GM12878 (cell line): Measurements from ENCODE around the gene MS4A6E. TPM values are rescaled to one million over a fixed set of nuclear protein-coding genes. Genes with fewer than 3 reads are reported as not detected.
A peak's percentile ranks its signal among the peaks of the same experiment; 100 is the strongest.

Experiments used
- ATAC-seq: fragments of 200-7000 bp; cut with Tn5 transposase; 3 replicates; pipeline ENCODE4 v1.9.1; 2020; ENCODE audit warnings: mild to moderate bottlenecking, moderate library complexity
- BruUV-seq: library from RNA; stranded (reverse); fragments of 400-500 nt; replicated peaks from 2 replicates; lab custom pipeline; 2021; lab: Mats Ljungman, UMichigan
- CTCF ChIA-PET: fragments of 300-600 bp; sonication (Branson Sonifier 250); formaldehyde crosslinking; extraction: SDS; loops from one replicate; lab custom pipeline; 2021; ENCODE audit warnings: inconsistent platforms; lab: Yijun Ruan, JAX
- POLR2A ChIA-PET: fragments of 350-600 bp; formaldehyde crosslinking; extraction: SDS; loops from one replicate; lab custom pipeline; 2021; ENCODE audit warnings: inconsistent platforms; lab: Charles Lee
- RAD21 ChIA-PET: fragments of 300-600 bp; sonication (Branson Sonifier 250); formaldehyde crosslinking; loops from one replicate; lab custom pipeline; 2023; ENCODE audit warnings: antibody characterized with exemption; ENCODE audit not compliant: unreplicated experiment; lab: Charles Lee
- SMC1A ChIA-PET: fragments of 300-600 bp; sonication (Branson Sonifier 250); formaldehyde crosslinking; loops from one replicate; lab custom pipeline; 2023; ENCODE audit not compliant: unreplicated experiment, uncharacterized antibody; lab: Charles Lee
- DNase-seq: peaks from one replicate; pipeline ENCODE4 v3.0.0-alpha.2; 2011; ENCODE audit warnings: low read depth, low spot score
- FAIRE-seq: peaks from 3 replicates; lab custom pipeline; 2011; peaks lifted over from hg19 to GRCh38; lab: Jason Lieb, UNC
- H2AFZ ChIP-seq: 2 replicates; pipeline ENCODE4 v1.6.0; 2011; ENCODE audit warnings: low read depth, low read length, control low read depth; ENCODE audit not compliant: control insufficient read depth
- H3K27ac ChIP-seq: 2 replicates; pipeline ENCODE4 v1.5.1; 2011; ENCODE audit warnings: control low read depth; ENCODE audit not compliant: control insufficient read depth, insufficient read depth
- H3K27me3 ChIP-seq, 2 experiments: replicated peaks in 1 of 2; 2 replicates each; pipeline versions ENCODE4 v1.6.0 to v1.6.1; 2011; ENCODE audit warnings: low read length in 1 of 2; ENCODE audit not compliant: control insufficient read depth in 2 of 2, insufficient read depth in 2 of 2
- H3K36me3 ChIP-seq, 2 experiments: 2 replicates each; pipeline ENCODE4 v1.5.1; 2011; ENCODE audit warnings: low read length in 1 of 2; ENCODE audit not compliant: control insufficient read depth in 2 of 2, insufficient read depth in 2 of 2
- H3K4me1 ChIP-seq: 2 replicates; pipeline ENCODE4 v1.6.1; 2011; ENCODE audit warnings: mild to moderate bottlenecking, low read length, moderate library complexity, mixed read lengths; ENCODE audit not compliant: control insufficient read depth, insufficient read depth
- H3K4me2 ChIP-seq: 2 replicates; pipeline ENCODE4 v1.6.0; 2011; ENCODE audit warnings: control low read depth; ENCODE audit not compliant: control insufficient read depth, insufficient read depth
- H3K4me3 ChIP-seq: fragments of 200-600 bp; sonication (generic); 2 replicates; pipeline ENCODE4 v1.5.1; 2016
- H3K79me2 ChIP-seq: 2 replicates; pipeline ENCODE4 v1.6.0; 2011; ENCODE audit warnings: low read length; ENCODE audit not compliant: control insufficient read depth, insufficient read depth
- H3K9ac ChIP-seq: 2 replicates; pipeline ENCODE4 v1.8.0; 2011; ENCODE audit warnings: low read length, control low read depth, mixed read lengths; ENCODE audit not compliant: control insufficient read depth, insufficient read depth
- H3K9me3 ChIP-seq: replicated peaks from 3 replicates; pipeline ENCODE4 v1.5.1; 2011; ENCODE audit warnings: mild to moderate bottlenecking, low read length; ENCODE audit not compliant: control insufficient read depth, insufficient read depth
- H4K20me1 ChIP-seq: 2 replicates; pipeline ENCODE4 v1.6.0; 2011; ENCODE audit not compliant: control insufficient read depth, insufficient read depth
- BACH1 ChIP-seq: fragments of 450-650 bp; IDR thresholded peaks from 2 replicates; pipeline ENCODE4 v1.6.1; 2017; ENCODE audit warnings: mild to moderate bottlenecking, borderline replicate concordance
- BHLHE40 ChIP-seq, 2 experiments: fragments of 450-650 bp in 1 of 2; IDR thresholded peaks; 2 replicates each; pipeline ENCODE4 v1.6.1; 2011 to 2017; ENCODE audit warnings: low read depth in 2 of 2, borderline replicate concordance in 1 of 2, improper control_type of control experiment in 1 of 2, low read length in 1 of 2, mild to moderate bottlenecking in 1 of 2
- CHD2 ChIP-seq: IDR thresholded peaks from 2 replicates; pipeline ENCODE4 v1.6.1; 2011; ENCODE audit warnings: low read depth, low read length, improper control_type of control experiment, borderline replicate concordance
- E2F4 ChIP-seq: IDR thresholded peaks from 2 replicates; pipeline ENCODE4 v1.6.1; 2012; ENCODE audit warnings: low read depth, low read length, improper control_type of control experiment
- EP300 ChIP-seq, 2 experiments: fragments of 150-350 bp in 1 of 2; IDR thresholded peaks; 2 replicates each; pipeline ENCODE4 v1.6.1; 2011 to 2012; ENCODE audit warnings: low read depth in 2 of 2, low read length in 2 of 2, borderline replicate concordance in 1 of 2, improper control_type of control experiment in 1 of 2, inconsistent platforms in 1 of 2; ENCODE audit not compliant: control insufficient read depth in 1 of 2
- EZH2 ChIP-seq: IDR thresholded peaks from 2 replicates; pipeline ENCODE4 v1.6.1; 2012; ENCODE audit warnings: low read depth, mild to moderate bottlenecking, control low read depth, inconsistent platforms, low read length, borderline replicate concordance; ENCODE audit not compliant: control insufficient read depth
- IKZF1 ChIP-seq: fragments of 450-650 bp; conservative IDR thresholded peaks from 2 replicates; pipeline ENCODE4 v1.6.1; 2017; ENCODE audit warnings: antibody characterized with exemption, mild to moderate bottlenecking
- MXI1 ChIP-seq: fragments of 150-350 bp; IDR thresholded peaks from 2 replicates; pipeline ENCODE4 v1.6.1; 2011; ENCODE audit warnings: low read depth, mild to moderate bottlenecking, inconsistent platforms, low read length, improper control_type of control experiment
- RELA ChIP-seq: fragments of 450-650 bp; IDR thresholded peaks from 2 replicates; pipeline ENCODE4 v1.8.0; 2014; ENCODE audit warnings: borderline replicate concordance; ENCODE audit not compliant: partially characterized antibody
- SMAD1 ChIP-seq: fragments of 450-650 bp; IDR thresholded peaks from 2 replicates; pipeline ENCODE4 v1.6.1; 2018; ENCODE audit warnings: mild to moderate bottlenecking, low read depth; ENCODE audit not compliant: partially characterized antibody
- SMAD5 ChIP-seq: IDR thresholded peaks from 2 replicates; pipeline ENCODE4 v1.6.1; 2016; ENCODE audit warnings: antibody characterized with exemption, low read depth
- TAF1 ChIP-seq: IDR thresholded peaks from 2 replicates; pipeline ENCODE4 v1.6.1; 2011; ENCODE audit warnings: mild to moderate bottlenecking, low read depth, low read length, borderline replicate concordance
- ZNF207 ChIP-seq: fragments of 450-650 bp; IDR thresholded peaks from 2 replicates; pipeline ENCODE4 v1.6.1; 2014; ENCODE audit warnings: antibody characterized with exemption, mild to moderate bottlenecking, borderline replicate concordance
- WGBS: methylation state at CpG from one replicate; pipeline ENCODE4 v1.1.6; 2016; ENCODE audit warnings: low lambda C conversion rate; ENCODE audit not compliant: insufficient replicate concordance, insufficient coverage; ENCODE audit errors: missing lambda C conversion rate; 5-methylcytosine and 5-hydroxymethylcytosine counted together
- in situ Hi-C: fragments of 300-500 bp; cut with MboI; formaldehyde crosslinking; loops from 9 replicates; pipeline ENCODE4 v1.14.3; 2018; ENCODE audit warnings: mixed read lengths
- intact Hi-C: fragments of 100-400 bp; cut with micrococcal nuclease; formaldehyde crosslinking; loops from one replicate; pipeline ENCODE4 v1.14.2; 2022; ENCODE audit not compliant: unreplicated experiment
- polyA plus RNA-seq, 11 experiments: library from polyadenylated mRNA; depleted of rRNA in 4 of 11; unstranded in 6 of 11; stranded (reverse) in 5 of 11; fragments of >200 nt; fragmentation: Nextera tagmentation in 4 of 11; fragmentation: Illumina TruSeq in 1 of 11; extraction: Ambion mirVana in 4 of 11; extraction: Trizol in 1 of 11; gene quantifications; 1 replicate in 1 of 11; 2 replicates in 10 of 11; pipeline versions ENCODE4 v1.2.1 to v1.2.3, GENCODE V29; 2011 to 2016; ENCODE audit warnings: inconsistent platforms in 2 of 11, missing spikeins in 2 of 11, low read depth in 1 of 11
- total RNA-seq, 4 experiments: library from RNA; depleted of rRNA in 3 of 4; stranded (reverse); fragments of >200 nt in 3 of 4; fragmentation: Illumina TruSeq in 1 of 4; extraction: Trizol in 1 of 4; gene quantifications; 2 replicates each; pipeline versions ENCODE4 v1.2.1 to v1.2.3, GENCODE V29; 2013 to 2021

Gene MS4A6E
- total and polyA plus RNA-seq, 10 of the 15 experiments (the other 5 are each of a cell fraction or from before 2014, with no cell fraction given), result 0.14 to 0.86 (median 0.47) TPM; not detected in 5

- TF ChIP-seq RELA (no peak), BACH1 (no peak), IKZF1 (no peak), ZNF207 (no peak), TAF1 (no peak), CHD2 (no peak), SMAD5 (no peak)
- TF ChIP-seq, all 136 proteins: peak for 0
- WGBS, result 89% methylated on average over 1 of the region's 1 CpG
- ATAC-seq (no peak), FAIRE-seq (no peak), DNase-seq (no peak)
- H3K27me3 ChIP-seq, result no peaks in the 10 kb centered on the region
- H3K9ac ChIP-seq, result no peak overlapping the region
- ChIA-PET RAD21 (interaction anchor here (0.8 to 2.8 kb wide), 3 partner anchors 13 to 268 kb away, joined by 3 to 20 read pairs (median 13); no protein-coding TSS in a partner anchor), SMC1A (interaction anchor here (0.7 to 2.4 kb wide), 6 partner anchors 13 to 264 kb away, joined by 3 to 14 read pairs (median 4); partner anchors contain the start of gene MS4A1), CTCF (interaction anchor here (1.0 to 9.9 kb wide), 8 partner anchors 10 to 268 kb away, joined by 3 to 200 read pairs (median 10); no protein-coding TSS in a partner anchor), POLR2A (no interaction called here)
- H3K27ac ChIP-seq, result no peak overlapping the region
- no peak overlapping the region for H3K4me2 ChIP-seq
- no peaks in the 10 kb centered on the region for H3K79me2 ChIP-seq
- H3K4me3 ChIP-seq, result no peak overlapping the region
- H3K4me1 ChIP-seq, result peaks cover 11% of the 10 kb centered on the region
- no peak overlapping the region for H2AFZ ChIP-seq
- H3K9me3 ChIP-seq, result peaks cover 6% of the 10 kb centered on the region; the same call in 2 of the 3 replicates
- in situ Hi-C loops, result no loop called here
- no peaks in the 10 kb centered on the region for H3K36me3 ChIP-seq
- H4K20me1 ChIP-seq, result no peaks in the 10 kb centered on the region
- intact Hi-C loops, result loop anchor here (5.0 to 10.0 kb wide), 2 partner anchors 137 to 525 kb away; no protein-coding TSS in a partner anchor
- no TSS peak for BruUV-seq
These were observed 22.9 kb downstream of the MS4A6E start for GRCh38 chr11:60349990-60350389.

GRCh38 chr11:60357771-60358170, 30.7 kb downstream of the MS4A6E start:
- H2AFZ ChIP-seq, result no peak overlapping the region

More at GRCh38 chr11:60357771-60358170, 30.7 kb downstream of the MS4A6E start:
- H3K4me1 ChIP-seq, result no peaks in the 10 kb centered on the region
- ATAC-seq, result no peak
- no peaks in the 10 kb centered on the region for H3K27me3 ChIP-seq
- H3K9ac ChIP-seq, result no peak overlapping the region
- RAD21 ChIA-PET, result no interaction called here
- intact Hi-C loops, result no loop called here
- no peak for FAIRE-seq
- peaks cover 22% of the 10 kb centered on the region; the same call in 2 of the 3 replicates for H3K9me3 ChIP-seq
- POLR2A ChIA-PET, result no interaction called here
- H4K20me1 ChIP-seq, result no peaks in the 10 kb centered on the region
- no peak overlapping the region for H3K27ac ChIP-seq
- SMC1A ChIA-PET, result interaction anchor here (1.5 kb wide), 1 partner anchor 101 kb away, joined by 4 read pairs; no protein-coding TSS in a partner anchor
- WGBS, result 0% methylated on average over 2 of the region's 2 CpGs
- no peak overlapping the region for H3K4me2 ChIP-seq
- TF ChIP-seq MXI1 (no peak), E2F4 (no peak), EZH2 (no peak), EP300 (IDR thresholded peaks at IDR 0.05; ENCODE audit: borderline replicate concordance in 1 of 2, control insufficient read depth in 1 of 2, low read depth in 2 of 2, low read length in 2 of 2) (no peak), SMAD1 (peak; percentile 64), BHLHE40 (IDR thresholded peaks at IDR 0.05; ENCODE audit: borderline replicate concordance in 1 of 2, low read depth in 2 of 2, low read length in 1 of 2) (no peak)
- BruUV-seq, result no TSS peak
- H3K4me3 ChIP-seq, result no peak overlapping the region
- CTCF ChIA-PET, result interaction anchor here (1.3 kb wide), 1 partner anchor 252 kb away, joined by 4 read pairs; no protein-coding TSS in a partner anchor
- no peak for DNase-seq
- in situ Hi-C loops, result no loop called here
- no peaks in the 10 kb centered on the region for H3K36me3 ChIP-seq
- no peaks in the 10 kb centered on the region for H3K79me2 ChIP-seq
